DND-41 (cell line): ENCODE results near the gene PSEN1.
"Not testable (repeated sequence)": the region's sequence is repeated elsewhere in the genome, so short reads cannot be mapped to it uniquely, and the experiment has no call there.

Experiments used
- ATAC-seq: fragments of 200-7000 bp; cut with Tn5 transposase; 3 replicates; pipeline ENCODE4 v1.9.1; 2021; ENCODE audit warnings: low read depth; ENCODE audit not compliant: insufficient read depth
- DNase-seq: peaks from one replicate; pipeline ENCODE4 v3.0.0-alpha.2; 2020
- H2AFZ ChIP-seq: 2 replicates; pipeline ENCODE4 v1.6.0; 2012; ENCODE audit warnings: low read depth, low read length
- H3K27ac ChIP-seq: 2 replicates; pipeline ENCODE4 v1.5.1; 2012; ENCODE audit warnings: low read length, inconsistent platforms
- H3K27me3 ChIP-seq: fragments of 200-600 bp; sonication (generic); 2 replicates; pipeline ENCODE4 v1.6.0; 2012; ENCODE audit warnings: low read length, mild to moderate bottlenecking, inconsistent platforms; ENCODE audit not compliant: insufficient read depth, poor library complexity
- H3K36me3 ChIP-seq: 2 replicates; pipeline ENCODE4 v1.5.1; 2012; ENCODE audit warnings: low read length, inconsistent platforms; ENCODE audit not compliant: insufficient read depth
- H3K4me1 ChIP-seq: 2 replicates; pipeline ENCODE4 v1.5.1; 2012; ENCODE audit warnings: mild to moderate bottlenecking, low read length; ENCODE audit not compliant: insufficient read depth
- H3K4me2 ChIP-seq: 2 replicates; pipeline ENCODE4 v1.6.0; 2012; ENCODE audit warnings: mild to moderate bottlenecking, moderate library complexity, low read length, inconsistent platforms; ENCODE audit not compliant: insufficient read depth
- H3K4me3 ChIP-seq, 2 experiments: fragments of 200-600 bp in 1 of 2; shearing (Covaris generic) in 1 of 2; 2 replicates each; pipeline ENCODE4 v1.5.1; 2012 to 2016; ENCODE audit warnings: inconsistent platforms in 2 of 2, low read length in 2 of 2, mild to moderate bottlenecking in 2 of 2, low read depth in 1 of 2, moderate library complexity in 1 of 2
- H3K79me2 ChIP-seq: 2 replicates; pipeline ENCODE4 v1.6.0; 2012; ENCODE audit warnings: low read length, inconsistent platforms; ENCODE audit not compliant: insufficient read depth
- H3K9ac ChIP-seq: 2 replicates; pipeline ENCODE4 v1.6.0; 2012; ENCODE audit warnings: low read depth, mild to moderate bottlenecking, inconsistent platforms, low read length, moderate library complexity
- H3K9me3 ChIP-seq: 2 replicates; pipeline ENCODE4 v1.5.1; 2012; ENCODE audit warnings: low read length, moderate library complexity, mild to moderate bottlenecking, inconsistent platforms; ENCODE audit not compliant: insufficient read depth, severe bottlenecking
- H4K20me1 ChIP-seq: 2 replicates; pipeline ENCODE4 v1.6.0; 2012; ENCODE audit warnings: low read length; ENCODE audit not compliant: insufficient read depth
- EZH2 ChIP-seq: IDR thresholded peaks from 3 replicates; pipeline ENCODE4 v1.6.1; 2012; ENCODE audit warnings: borderline replicate concordance, low read depth, mild to moderate bottlenecking, moderate library complexity, low read length, inconsistent platforms; ENCODE audit not compliant: severe bottlenecking
- TF ChIP-seq, protein P1 (sequence below): IDR thresholded peaks from 2 replicates; pipeline ENCODE4 v1.5.1; 2012; ENCODE audit warnings: borderline replicate concordance, low read length, moderate library complexity, mild to moderate bottlenecking; ENCODE audit not compliant: poor library complexity, severe bottlenecking; ENCODE audit errors: extremely low read depth

PSEN1 gene

DNA sequence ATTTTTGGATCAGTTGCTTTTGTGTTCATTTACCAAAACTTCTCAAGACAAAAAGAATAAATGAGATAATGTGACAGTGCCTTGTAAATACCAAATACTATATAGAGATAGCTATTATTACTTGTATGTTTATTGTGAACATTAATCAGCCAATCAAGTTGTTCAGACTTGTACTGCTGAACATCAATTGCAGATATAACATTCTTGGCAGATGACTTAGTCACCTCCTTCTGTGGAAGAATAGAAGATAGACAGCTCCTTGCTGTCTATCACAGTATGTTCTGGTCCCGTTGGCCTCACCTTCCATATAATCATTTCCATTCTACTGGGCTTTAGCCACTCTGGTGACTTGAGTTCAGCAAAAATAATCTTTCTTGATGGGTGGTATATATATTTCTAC lies 30.1 kb downstream of the PSEN1 start:
- H3K4me1 ChIP-seq = no peaks in the 10 kb centered on the region
- H3K9ac ChIP-seq = no peak overlapping the region
- H3K27ac ChIP-seq = no peak overlapping the region
- ATAC-seq = no peak
- no peak overlapping the region for H3K4me2 ChIP-seq
- H2AFZ ChIP-seq = no peak overlapping the region
- no peak for DNase-seq
- no peaks in the 10 kb centered on the region for H3K9me3 ChIP-seq
- H3K36me3 ChIP-seq = peaks cover 28% of the 10 kb centered on the region
- H3K27me3 ChIP-seq = no peaks in the 10 kb centered on the region
- H3K79me2 ChIP-seq = no peaks in the 10 kb centered on the region
- H3K4me3 ChIP-seq = no peak overlapping the region
- H4K20me1 ChIP-seq = peaks cover 4% of the 10 kb centered on the region; the same call in 1 of the 2 replicates
- TF ChIP-seq, protein P1, sequence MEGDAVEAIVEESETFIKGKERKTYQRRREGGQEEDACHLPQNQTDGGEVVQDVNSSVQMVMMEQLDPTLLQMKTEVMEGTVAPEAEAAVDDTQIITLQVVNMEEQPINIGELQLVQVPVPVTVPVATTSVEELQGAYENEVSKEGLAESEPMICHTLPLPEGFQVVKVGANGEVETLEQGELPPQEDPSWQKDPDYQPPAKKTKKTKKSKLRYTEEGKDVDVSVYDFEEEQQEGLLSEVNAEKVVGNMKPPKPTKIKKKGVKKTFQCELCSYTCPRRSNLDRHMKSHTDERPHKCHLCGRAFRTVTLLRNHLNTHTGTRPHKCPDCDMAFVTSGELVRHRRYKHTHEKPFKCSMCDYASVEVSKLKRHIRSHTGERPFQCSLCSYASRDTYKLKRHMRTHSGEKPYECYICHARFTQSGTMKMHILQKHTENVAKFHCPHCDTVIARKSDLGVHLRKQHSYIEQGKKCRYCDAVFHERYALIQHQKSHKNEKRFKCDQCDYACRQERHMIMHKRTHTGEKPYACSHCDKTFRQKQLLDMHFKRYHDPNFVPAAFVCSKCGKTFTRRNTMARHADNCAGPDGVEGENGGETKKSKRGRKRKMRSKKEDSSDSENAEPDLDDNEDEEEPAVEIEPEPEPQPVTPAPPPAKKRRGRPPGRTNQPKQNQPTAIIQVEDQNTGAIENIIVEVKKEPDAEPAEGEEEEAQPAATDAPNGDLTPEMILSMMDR = no peak
- no peak for TF ChIP-seq EZH2

- Histone ChIP-seq H3K4me1 (no peaks in the 10 kb centered on the region), H2AFZ (no peak overlapping the region), H3K79me2 (no peaks in the 10 kb centered on the region), H3K9me3 (no peaks in the 10 kb centered on the region), H3K36me3 (peaks cover 38% of the 10 kb centered on the region), H3K27me3 (no peaks in the 10 kb centered on the region), H3K9ac (no peak overlapping the region), H3K4me2 (no peak overlapping the region), H3K4me3 (no peak overlapping the region), H3K27ac (no peak overlapping the region), H4K20me1 (peaks cover 4% of the 10 kb centered on the region; the same call in 1 of the 2 replicates)
- ATAC-seq = no peak
- TF ChIP-seq, protein P1 = no peak
- no peak for TF ChIP-seq EZH2
- DNase-seq = no peak
These were observed 31.4 kb downstream of the PSEN1 start for GRCh38 chr14:73167727-73168126.

GRCh38 chr14:73168274-73168673 lies 32.0 kb downstream of the PSEN1 start:
- Histone ChIP-seq H3K36me3 (peaks cover 44% of the 10 kb centered on the region), H3K27me3 (no peaks in the 10 kb centered on the region), H3K4me1 (no peaks in the 10 kb centered on the region), H3K79me2 (no peaks in the 10 kb centered on the region), H3K27ac (no peak overlapping the region), H3K9me3 (no peaks in the 10 kb centered on the region), H4K20me1 (peaks cover 4% of the 10 kb centered on the region; the same call in 1 of the 2 replicates), H3K4me2 (no peak overlapping the region), H3K4me3 (no peak overlapping the region), H3K9ac (no peak overlapping the region), H2AFZ (no peak overlapping the region)
- TF ChIP-seq EZH2 = no peak
- TF ChIP-seq, protein P1 = no peak
- DNase-seq = no peak
- ATAC-seq = no peak

DNA sequence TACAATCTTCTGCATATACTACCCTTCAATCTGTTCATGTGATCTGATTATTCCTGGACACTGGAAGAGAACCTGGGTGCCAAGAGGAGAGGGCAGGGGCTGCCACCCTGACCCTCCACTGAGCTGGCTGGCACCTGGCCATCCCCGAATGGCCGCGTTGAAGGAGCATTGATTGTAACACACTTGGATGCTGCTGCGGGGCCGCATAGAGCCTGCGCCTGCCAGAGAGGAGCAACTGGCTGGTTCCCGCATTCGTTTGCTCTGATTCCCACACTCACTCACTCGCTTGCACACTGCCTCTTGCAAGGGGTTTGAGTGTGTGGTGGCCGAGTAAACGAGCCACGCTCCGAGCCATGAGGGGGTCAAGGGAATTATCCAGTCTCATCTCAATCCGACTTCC lies 32.4 kb downstream of the PSEN1 start:
- H2AFZ ChIP-seq = no peak overlapping the region
- H3K27ac ChIP-seq = no peak overlapping the region
- H3K79me2 ChIP-seq = no peaks in the 10 kb centered on the region
- no peak for DNase-seq
- H3K36me3 ChIP-seq = peaks cover 48% of the 10 kb centered on the region
- no peaks in the 10 kb centered on the region for H3K27me3 ChIP-seq
- ATAC-seq = no peak
- no peaks in the 10 kb centered on the region for H3K4me1 ChIP-seq
- TF ChIP-seq, protein P1 = no peak
- TF ChIP-seq EZH2 = no peak
- H3K9ac ChIP-seq = no peak overlapping the region
- no peaks in the 10 kb centered on the region for H3K9me3 ChIP-seq
- H3K4me3 ChIP-seq = no peak overlapping the region
- no peak overlapping the region for H3K4me2 ChIP-seq
- peaks cover 4% of the 10 kb centered on the region; the same call in 1 of the 2 replicates for H4K20me1 ChIP-seq

DNA sequence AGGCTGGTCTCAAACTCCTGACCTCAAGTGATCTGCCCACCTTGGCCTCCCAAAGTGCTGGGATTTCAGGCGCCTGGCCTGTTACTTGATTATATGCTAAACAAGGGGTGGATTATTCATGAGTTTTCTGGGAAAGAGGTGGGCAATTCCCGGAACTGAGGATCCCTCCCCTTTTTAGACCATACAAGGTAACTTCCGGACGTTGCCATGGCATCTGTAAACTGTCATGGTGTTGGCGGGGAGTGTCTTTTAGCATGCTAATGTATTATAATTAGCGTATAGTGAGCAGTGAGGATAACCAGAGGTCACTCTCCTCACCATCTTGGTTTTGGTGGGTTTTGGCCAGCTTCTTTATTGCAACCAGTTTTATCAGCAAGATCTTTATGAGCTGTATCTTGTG lies 33.5 kb downstream of the PSEN1 start:
- ATAC-seq, DNase-seq, H3K27ac ChIP-seq, H4K20me1 ChIP-seq, H3K9ac ChIP-seq, H2AFZ ChIP-seq, H3K4me3 ChIP-seq, H3K9me3 ChIP-seq, H3K79me2 ChIP-seq, H3K4me2 ChIP-seq, H3K27me3 ChIP-seq, H3K4me1 ChIP-seq: not testable (repeated sequence)
- H3K36me3 ChIP-seq = peaks cover 56% of the 10 kb centered on the region
